Vagina (tissue), 2 donors: Measurements from ENCODE around the gene PARVB. TPM values are rescaled to one million over a fixed set of nuclear protein-coding genes. Genes with fewer than 3 reads are reported as not detected.
A peak's percentile ranks its signal among the peaks of the same experiment; 100 is the strongest.

Source experiments
- DNase-seq, 2 donors: peaks; one replicate each; pipeline ENCODE4 v3.0.0-alpha.2; 2017; ENCODE audit errors: extremely low spot score in 2 of 2
- H3K27ac ChIP-seq: fragments of 200-600 bp; sonication (generic); one replicate; pipeline ENCODE4 v1.5.1; 2019
- H3K27me3 ChIP-seq: fragments of 200-600 bp; sonication (generic); one replicate; pipeline ENCODE4 v1.5.1; 2019
- H3K36me3 ChIP-seq, 2 donors: fragments of 200-600 bp; sonication (generic); one replicate each; pipeline ENCODE4 v1.5.1; 2017 to 2019
- H3K4me1 ChIP-seq: fragments of 200-600 bp; sonication (generic); one replicate; pipeline ENCODE4 v1.5.1; 2019
- H3K4me3 ChIP-seq, 2 donors: fragments of 200-600 bp; sonication (generic); 1 replicate in 1 of 2; 2 replicates in 1 of 2; pipeline ENCODE4 v1.5.1; 2016 to 2019
- H3K9me3 ChIP-seq: fragments of 200-600 bp; sonication (generic); one replicate; pipeline ENCODE4 v1.5.1; 2019
- CTCF ChIP-seq, 3 experiments: fragments of 450-650 bp in 2 of 3; fragments of 200-600 bp in 1 of 3; sonication (generic) in 1 of 3; IDR thresholded peaks; one replicate each; pipeline ENCODE4 v1.5.1; 2017 to 2019; ENCODE audit warnings: antibody characterized with exemption in 3 of 3, mild to moderate bottlenecking in 2 of 3, moderate library complexity in 2 of 3
- POLR2A ChIP-seq, 2 donors: fragments of 450-650 bp; IDR thresholded peaks; one replicate each; pipeline ENCODE4 v1.6.1; 2017; ENCODE audit warnings: antibody characterized with exemption in 2 of 2, mild to moderate bottlenecking in 2 of 2, moderate library complexity in 2 of 2
- POLR2AphosphoS5 ChIP-seq, 2 donors: sonication (generic); formaldehyde crosslinking; IDR thresholded peaks; one replicate each; pipeline ENCODE4 v1.9.0; 2017; ENCODE audit warnings: antibody characterized with exemption in 2 of 2, mild to moderate bottlenecking in 2 of 2, low read depth in 1 of 2; ENCODE audit not compliant: insufficient read depth in 1 of 2
- intact Hi-C: fragments of 100-400 bp; cut with DNase I; formaldehyde crosslinking; loops from one replicate; pipeline ENCODE4 v1.15.1; 2023
- total RNA-seq: library from RNA; depleted of rRNA; stranded (reverse); fragments of >200 nt; gene quantifications from one replicate; pipeline ENCODE4 v1.2.3, GENCODE V29; 2016

The PARVB gene
- total RNA-seq, 1 donor from 2014 or later = 11.3 TPM

DNA sequence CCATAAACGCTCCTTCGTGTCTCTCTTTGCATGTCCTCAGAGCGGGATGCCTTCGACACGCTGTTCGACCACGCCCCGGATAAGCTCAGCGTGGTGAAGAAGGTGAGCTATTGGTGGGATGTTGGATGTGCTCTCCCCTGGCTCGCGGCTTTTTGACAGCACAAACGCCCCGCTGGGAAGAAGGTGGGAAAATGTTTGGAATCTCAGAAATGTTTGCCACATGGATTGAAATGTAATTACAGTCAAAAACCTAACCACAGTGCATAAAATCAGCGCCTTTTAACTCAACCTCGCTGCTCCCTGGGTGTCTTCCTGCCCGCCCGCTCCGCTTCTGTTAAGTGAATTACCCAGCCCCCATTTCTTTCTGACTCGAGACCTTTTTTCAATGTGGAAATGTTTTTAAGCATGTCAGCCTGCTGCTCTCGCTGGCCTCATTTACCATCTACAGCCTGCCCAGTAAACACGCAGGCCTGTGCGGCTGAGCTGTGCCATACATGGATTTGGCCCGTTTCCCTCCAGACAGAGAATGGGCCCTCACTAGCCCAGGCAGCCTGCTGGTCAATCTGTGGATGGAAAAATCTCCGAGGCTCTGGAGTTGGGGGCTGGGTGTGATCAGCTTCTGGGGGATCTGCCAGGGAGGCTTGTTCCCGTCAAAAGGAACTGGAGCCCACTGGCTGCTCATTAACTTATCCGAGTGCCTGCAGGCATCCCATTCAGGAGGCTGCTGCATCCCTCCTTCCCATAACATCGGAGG, 123.9 kb downstream of the PARVB start:
- peak overlapping the region; percentile 33 for H3K27ac ChIP-seq
- intact Hi-C loops = no loop called here
- H3K36me3 ChIP-seq = no peaks in the 10 kb centered on the region
- H3K9me3 ChIP-seq = no peaks in the 10 kb centered on the region
- TF ChIP-seq POLR2AphosphoS5 (IDR thresholded peaks at IDR 0.05; ENCODE audit: insufficient read depth in 1 of 2, low read depth in 1 of 2) = peak in 1 of 2 donors; percentile 55
- no peak for TF ChIP-seq CTCF (IDR thresholded peaks at IDR 0.05)
- H3K4me1 ChIP-seq = peaks cover 9% of the 10 kb centered on the region
- H3K27me3 ChIP-seq = no peaks in the 10 kb centered on the region
- no peak overlapping the region for H3K4me3 ChIP-seq
- DNase-seq = no peak

DNA sequence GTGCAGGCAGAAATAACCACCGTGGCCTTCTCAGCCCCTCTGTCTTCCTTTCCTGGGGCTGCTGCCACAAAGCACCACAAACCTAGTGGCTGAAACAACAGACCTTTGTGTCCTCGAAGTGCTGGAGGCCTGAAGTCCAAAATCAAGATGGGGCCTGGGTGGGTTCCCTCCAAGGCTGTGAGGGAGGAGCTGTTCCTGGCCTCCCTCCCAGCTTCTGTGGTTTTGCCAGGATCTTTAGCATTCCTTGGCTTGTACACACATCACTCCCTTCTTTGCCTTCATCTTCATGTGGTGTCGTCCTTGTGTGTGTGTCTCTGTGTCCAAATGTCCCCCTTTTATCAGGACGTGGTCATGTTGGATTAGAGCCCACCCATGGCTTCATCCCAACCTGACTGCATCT, 127.6 kb downstream of the PARVB start:
- DNase-seq = no peak
- TF ChIP-seq POLR2A (IDR thresholded peaks at IDR 0.05) (no peak), CTCF (IDR thresholded peaks at IDR 0.05) (no peak), POLR2AphosphoS5 (IDR thresholded peaks at IDR 0.05; ENCODE audit: insufficient read depth in 1 of 2, low read depth in 1 of 2) (no peak)
- H3K27me3 ChIP-seq = no peaks in the 10 kb centered on the region
- no peak overlapping the region for H3K27ac ChIP-seq
- peaks cover 9% of the 10 kb centered on the region for H3K4me1 ChIP-seq
- H3K9me3 ChIP-seq = no peaks in the 10 kb centered on the region
- no peak overlapping the region for H3K4me3 ChIP-seq
- no peaks in the 10 kb centered on the region for H3K36me3 ChIP-seq
- intact Hi-C loops = no loop called here

- H3K27me3 ChIP-seq = no peaks in the 10 kb centered on the region
- no peaks in the 10 kb centered on the region for H3K9me3 ChIP-seq
- TF ChIP-seq POLR2AphosphoS5 (IDR thresholded peaks at IDR 0.05; ENCODE audit: insufficient read depth in 1 of 2, low read depth in 1 of 2) (no peak), CTCF (IDR thresholded peaks at IDR 0.05) (no peak), POLR2A (IDR thresholded peaks at IDR 0.05) (no peak)
- H3K4me3 ChIP-seq = no peak overlapping the region
- no peak overlapping the region for H3K27ac ChIP-seq
- no peaks in the 10 kb centered on the region for H3K4me1 ChIP-seq
- no peak for DNase-seq
- peaks cover 0 to 5% of the 10 kb centered on the region in 2 donors for H3K36me3 ChIP-seq
- intact Hi-C loops = no loop called here
Observed at GRCh38 chr22:44153710-44154109, 129.6 kb downstream of the PARVB start.

GRCh38 chr22:44154436-44154942, 130.4 kb downstream of the PARVB start:
- Histone ChIP-seq H3K27me3 (no peaks in the 10 kb centered on the region), H3K27ac (no peak overlapping the region), H3K36me3 (peaks cover 0 to 5% of the 10 kb centered on the region in 2 donors), H3K9me3 (no peaks in the 10 kb centered on the region), H3K4me1 (no peaks in the 10 kb centered on the region), H3K4me3 (no peak overlapping the region)
- no peak for TF ChIP-seq POLR2AphosphoS5 (IDR thresholded peaks at IDR 0.05; ENCODE audit: insufficient read depth in 1 of 2, low read depth in 1 of 2)
- no peak for TF ChIP-seq CTCF (IDR thresholded peaks at IDR 0.05)
- DNase-seq = no peak
- intact Hi-C loops = no loop called here

DNA sequence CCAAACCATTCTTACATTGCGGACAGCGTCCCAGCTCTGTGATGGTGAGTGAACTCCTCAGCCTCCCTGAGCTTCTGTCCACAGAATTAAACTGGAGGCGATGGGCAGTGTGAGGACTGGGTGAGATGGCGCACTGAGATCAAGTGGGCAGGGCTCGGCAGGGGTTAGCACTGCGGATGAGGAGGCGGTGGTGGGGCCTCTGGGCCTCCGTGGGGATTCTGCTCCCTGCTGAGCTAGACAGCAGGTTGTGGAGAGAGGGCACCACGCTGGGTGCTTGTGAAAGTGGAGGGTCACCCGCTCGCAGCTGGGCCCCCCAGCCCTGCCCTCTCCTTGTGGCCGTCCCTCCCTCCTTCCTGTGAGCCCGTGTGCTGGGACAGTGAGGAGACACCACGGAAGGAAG, 131.0 kb downstream of the PARVB start:
- intact Hi-C loops = no loop called here
- Histone ChIP-seq H3K4me1 (no peaks in the 10 kb centered on the region), H3K36me3 (peaks cover 0 to 5% of the 10 kb centered on the region in 2 donors), H3K27me3 (no peaks in the 10 kb centered on the region), H3K9me3 (no peaks in the 10 kb centered on the region), H3K27ac (no peak overlapping the region), H3K4me3 (no peak overlapping the region)
- TF ChIP-seq POLR2AphosphoS5 (IDR thresholded peaks at IDR 0.05; ENCODE audit: insufficient read depth in 1 of 2, low read depth in 1 of 2) = no peak
- no peak for TF ChIP-seq POLR2A (IDR thresholded peaks at IDR 0.05)
- no peak for TF ChIP-seq CTCF (IDR thresholded peaks at IDR 0.05)
- DNase-seq = no peak
